Measurements from ENCODE around the gene DECR2. TPM values are rescaled to one million over a fixed set of nuclear protein-coding genes. Genes with fewer than 3 reads are reported as not detected.

The DECR2 gene
- total and polyA plus RNA-seq, 11 donors: 6.9 to 20.6 (median 12.2) TPM

- ATAC-seq (no peak), DNase-seq (peak in 1 of 5 donors; percentile 63)
- TF ChIP-seq, protein P1, sequence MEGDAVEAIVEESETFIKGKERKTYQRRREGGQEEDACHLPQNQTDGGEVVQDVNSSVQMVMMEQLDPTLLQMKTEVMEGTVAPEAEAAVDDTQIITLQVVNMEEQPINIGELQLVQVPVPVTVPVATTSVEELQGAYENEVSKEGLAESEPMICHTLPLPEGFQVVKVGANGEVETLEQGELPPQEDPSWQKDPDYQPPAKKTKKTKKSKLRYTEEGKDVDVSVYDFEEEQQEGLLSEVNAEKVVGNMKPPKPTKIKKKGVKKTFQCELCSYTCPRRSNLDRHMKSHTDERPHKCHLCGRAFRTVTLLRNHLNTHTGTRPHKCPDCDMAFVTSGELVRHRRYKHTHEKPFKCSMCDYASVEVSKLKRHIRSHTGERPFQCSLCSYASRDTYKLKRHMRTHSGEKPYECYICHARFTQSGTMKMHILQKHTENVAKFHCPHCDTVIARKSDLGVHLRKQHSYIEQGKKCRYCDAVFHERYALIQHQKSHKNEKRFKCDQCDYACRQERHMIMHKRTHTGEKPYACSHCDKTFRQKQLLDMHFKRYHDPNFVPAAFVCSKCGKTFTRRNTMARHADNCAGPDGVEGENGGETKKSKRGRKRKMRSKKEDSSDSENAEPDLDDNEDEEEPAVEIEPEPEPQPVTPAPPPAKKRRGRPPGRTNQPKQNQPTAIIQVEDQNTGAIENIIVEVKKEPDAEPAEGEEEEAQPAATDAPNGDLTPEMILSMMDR (IDR thresholded peaks at IDR 0.05): no peak
- no peak for TF ChIP-seq POLR2A (IDR thresholded peaks at IDR 0.05)
These were observed 30.0 kb upstream of the DECR2 start for GRCh38 chr16:371515-372301.

DNA sequence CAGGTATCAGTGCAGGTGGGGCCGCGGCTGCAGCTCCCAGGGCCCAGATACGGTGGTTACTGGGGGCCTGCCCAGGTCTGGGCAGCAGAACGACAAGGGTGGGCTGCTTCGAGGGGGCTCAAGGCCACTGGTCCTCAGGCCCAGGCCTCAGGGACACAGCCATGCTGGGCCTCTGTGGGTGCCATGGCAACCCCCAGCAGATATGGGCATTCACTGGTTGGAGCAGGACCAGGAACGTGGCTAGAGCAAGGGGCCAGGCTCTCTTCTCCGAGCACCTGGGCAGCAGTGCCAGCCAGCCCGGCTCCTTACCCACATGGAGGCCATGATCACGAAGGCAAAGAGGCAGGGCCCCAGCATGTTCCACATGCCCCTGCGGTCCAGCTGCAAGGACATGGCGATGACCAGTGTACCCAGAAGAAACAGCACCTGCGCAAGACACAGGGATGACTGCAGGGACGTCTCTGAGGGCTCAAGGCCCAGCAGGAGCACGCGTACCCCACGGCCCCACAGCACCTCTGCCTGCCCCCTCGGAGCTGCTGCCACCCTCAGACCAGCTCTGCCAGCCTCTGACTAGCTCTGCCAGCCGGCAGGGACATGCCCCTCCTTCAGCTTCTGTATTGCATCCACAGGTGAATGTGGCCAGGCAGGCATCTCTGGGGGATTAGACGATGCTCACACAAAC lies 29.2 kb upstream of the DECR2 start:
- Histone ChIP-seq H3K4me1 (peaks cover 3 to 22% (median 15%) of the 10 kb centered on the region in 12 donors), H3K4me3 (no peak overlapping the region), H3K36me3 (peaks cover 0 to 78% (median 47%) of the 10 kb centered on the region in 9 donors), H3K9me3 (no peaks in the 10 kb centered on the region), H3K27ac (no peak overlapping the region), H3K27me3 (no peaks in the 10 kb centered on the region)
- WGBS, 4 donors: 91 to 94% (median 93%) methylated on average over 10 to 19 of the region's 19 CpGs
- intact Hi-C loops (cut with DNase I): no loop called here
- DNase-seq (peak in 1 of 5 donors; percentile 62), ATAC-seq (no peak)
- TF ChIP-seq, protein P1 (IDR thresholded peaks at IDR 0.05): no peak
- no peak for TF ChIP-seq POLR2A (IDR thresholded peaks at IDR 0.05)

More at GRCh38 chr16:371515-372301, 30.0 kb upstream of the DECR2 start:
- peak overlapping the region in 2 of 12 donors; percentile 68 to 77 for H3K27ac ChIP-seq
- no peaks in the 10 kb centered on the region for H3K9me3 ChIP-seq
- H3K4me3 ChIP-seq: no peak overlapping the region
- 84 to 90% (median 88%) methylated on average over 22 to 31 of the region's 31 CpGs for WGBS, 4 donors
- peaks cover 3 to 22% (median 15%) of the 10 kb centered on the region in 12 donors for H3K4me1 ChIP-seq
- intact Hi-C loops (cut with DNase I): no loop called here
- H3K36me3 ChIP-seq: peaks cover 0 to 78% (median 52%) of the 10 kb centered on the region in 9 donors
- H3K27me3 ChIP-seq: no peaks in the 10 kb centered on the region

DNA sequence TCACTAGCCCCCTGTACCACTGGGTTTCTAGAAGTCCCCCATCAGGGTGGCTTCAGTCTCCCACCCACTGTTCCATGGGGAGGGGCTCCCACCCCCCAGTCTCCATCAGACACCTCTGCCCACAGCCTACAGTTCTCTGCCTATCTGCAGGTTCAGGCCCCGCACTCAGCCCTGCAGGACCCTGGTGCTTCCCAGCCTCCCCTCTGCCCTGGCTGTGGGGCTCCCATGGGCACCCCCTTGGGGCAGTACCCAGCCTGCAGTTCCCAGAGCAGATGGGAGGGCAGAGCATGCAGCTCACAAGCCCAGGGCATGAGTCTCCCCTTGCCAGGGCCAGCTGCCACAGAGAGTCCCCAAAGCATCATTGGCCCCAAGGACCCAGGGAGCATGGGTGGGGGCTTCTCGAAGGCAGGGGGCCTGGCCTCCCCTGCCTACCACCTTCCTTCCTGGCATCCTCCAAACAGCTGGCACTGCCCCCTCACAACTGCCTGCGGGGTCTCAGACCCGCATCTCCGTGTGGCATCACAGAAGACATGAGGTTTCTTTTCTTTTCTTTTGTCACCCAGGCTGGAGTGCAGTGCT lies 28.6 kb upstream of the DECR2 start:
- peak in 1 of 5 donors; percentile 57 for DNase-seq
- Histone ChIP-seq H3K4me3 (no peak overlapping the region), H3K27ac (no peak overlapping the region), H3K9me3 (no peaks in the 10 kb centered on the region), H3K4me1 (peaks cover 3 to 22% (median 15%) of the 10 kb centered on the region in 12 donors), H3K36me3 (peaks cover 0 to 75% (median 40%) of the 10 kb centered on the region in 9 donors), H3K27me3 (no peaks in the 10 kb centered on the region)
- TF ChIP-seq POLR2A (IDR thresholded peaks at IDR 0.05): no peak
- TF ChIP-seq, protein P1 (IDR thresholded peaks at IDR 0.05): no peak
- no peak for ATAC-seq
- 78 to 91% (median 81%) methylated on average over 5 of the region's 5 CpGs for WGBS, 4 donors
- intact Hi-C loops (cut with DNase I): no loop called here
